Vagina (tissue), 2 donors: ENCODE data around the gene RAB28.

Experiments used
- POLR2A ChIP-seq, 2 donors: fragments of 450-650 bp; IDR thresholded peaks; one replicate each; pipeline ENCODE4 v1.6.1; 2017; ENCODE audit warnings: antibody characterized with exemption in 2 of 2, mild to moderate bottlenecking in 2 of 2, moderate library complexity in 2 of 2
- POLR2AphosphoS5 ChIP-seq, 2 donors: sonication (generic); formaldehyde crosslinking; IDR thresholded peaks; one replicate each; pipeline ENCODE4 v1.9.0; 2017; ENCODE audit warnings: antibody characterized with exemption in 2 of 2, mild to moderate bottlenecking in 2 of 2, low read depth in 1 of 2; ENCODE audit not compliant: insufficient read depth in 1 of 2
- TF ChIP-seq, protein P1 (sequence below), 3 experiments: fragments of 450-650 bp in 2 of 3; fragments of 200-600 bp in 1 of 3; sonication (generic) in 1 of 3; IDR thresholded peaks; one replicate each; pipeline ENCODE4 v1.5.1; 2017 to 2019; ENCODE audit warnings: antibody characterized with exemption in 3 of 3, mild to moderate bottlenecking in 2 of 3, moderate library complexity in 2 of 3

- TF ChIP-seq POLR2A (IDR thresholded peaks at IDR 0.05) (no peak), POLR2AphosphoS5 (IDR thresholded peaks at IDR 0.05; ENCODE audit: insufficient read depth in 1 of 2, low read depth in 1 of 2) (no peak)
- TF ChIP-seq, protein P1, sequence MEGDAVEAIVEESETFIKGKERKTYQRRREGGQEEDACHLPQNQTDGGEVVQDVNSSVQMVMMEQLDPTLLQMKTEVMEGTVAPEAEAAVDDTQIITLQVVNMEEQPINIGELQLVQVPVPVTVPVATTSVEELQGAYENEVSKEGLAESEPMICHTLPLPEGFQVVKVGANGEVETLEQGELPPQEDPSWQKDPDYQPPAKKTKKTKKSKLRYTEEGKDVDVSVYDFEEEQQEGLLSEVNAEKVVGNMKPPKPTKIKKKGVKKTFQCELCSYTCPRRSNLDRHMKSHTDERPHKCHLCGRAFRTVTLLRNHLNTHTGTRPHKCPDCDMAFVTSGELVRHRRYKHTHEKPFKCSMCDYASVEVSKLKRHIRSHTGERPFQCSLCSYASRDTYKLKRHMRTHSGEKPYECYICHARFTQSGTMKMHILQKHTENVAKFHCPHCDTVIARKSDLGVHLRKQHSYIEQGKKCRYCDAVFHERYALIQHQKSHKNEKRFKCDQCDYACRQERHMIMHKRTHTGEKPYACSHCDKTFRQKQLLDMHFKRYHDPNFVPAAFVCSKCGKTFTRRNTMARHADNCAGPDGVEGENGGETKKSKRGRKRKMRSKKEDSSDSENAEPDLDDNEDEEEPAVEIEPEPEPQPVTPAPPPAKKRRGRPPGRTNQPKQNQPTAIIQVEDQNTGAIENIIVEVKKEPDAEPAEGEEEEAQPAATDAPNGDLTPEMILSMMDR (IDR thresholded peaks at IDR 0.05) = no peak
Observed at GRCh38 chr4:13531625-13531998, 47.5 kb upstream of the RAB28 start.
